Progenitor cell of endocrine pancreas (in vitro differentiated cells): ENCODE measurements around the gene WFDC6. TPM values are rescaled to one million over a fixed set of nuclear protein-coding genes. Genes with fewer than 3 reads are reported as not detected.
A peak's percentile ranks its signal among the peaks of the same experiment; 100 is the strongest.

ENCODE experiments used
- DNase-seq: peaks from one replicate; pipeline ENCODE4 v3.0.0; 2021; ENCODE audit warnings: low spot score; ENCODE audit not compliant: unreplicated experiment
- H3K27ac Mint-ChIP-seq: 2 replicates; pipeline ENCODE4 v1.8.0; 2021; ENCODE audit warnings: mild to moderate bottlenecking, moderate library complexity, mixed read lengths
- H3K27me3 Mint-ChIP-seq: 2 replicates; pipeline ENCODE4 v1.8.0; 2021; ENCODE audit warnings: mixed read lengths
- H3K36me3 Mint-ChIP-seq: 2 replicates; pipeline ENCODE4 v1.8.0; 2022; ENCODE audit warnings: mixed read lengths; ENCODE audit not compliant: insufficient read depth
- H3K4me1 Mint-ChIP-seq: 2 replicates; pipeline ENCODE4 v1.8.0; 2021; ENCODE audit warnings: low read depth, mixed read lengths
- H3K4me3 Mint-ChIP-seq: 2 replicates; pipeline ENCODE4 v1.8.0; 2021; ENCODE audit warnings: low read depth, mild to moderate bottlenecking, moderate library complexity, mixed read lengths
- H3K9me3 Mint-ChIP-seq: 2 replicates; pipeline ENCODE4 v1.8.0; 2021; ENCODE audit warnings: low read depth, mixed read lengths
- total RNA-seq: library from RNA; stranded (reverse); gene quantifications from 2 replicates; pipeline ENCODE4 v1.2.1, GENCODE V29; 2021
- TF ChIP-seq, protein P1 (sequence below): fragments of 200-600 bp; sonication (generic); IDR thresholded peaks from one replicate; pipeline ENCODE4 v1.5.0; 2021; ENCODE audit warnings: antibody characterized with exemption, mild to moderate bottlenecking; ENCODE audit not compliant: unreplicated experiment

WFDC6 gene
- total RNA-seq, 1 donor from 2014 or later: not detected

- Mint-ChIP-seq H3K4me1 (peaks cover 15% of the 10 kb centered on the region), H3K27ac (no peak overlapping the region), H3K4me3 (peak overlapping the region; percentile 53), H3K27me3 (peaks cover 4% of the 10 kb centered on the region), H3K36me3 (peaks cover 3% of the 10 kb centered on the region), H3K9me3 (no peaks in the 10 kb centered on the region)
- TF ChIP-seq, protein P1, sequence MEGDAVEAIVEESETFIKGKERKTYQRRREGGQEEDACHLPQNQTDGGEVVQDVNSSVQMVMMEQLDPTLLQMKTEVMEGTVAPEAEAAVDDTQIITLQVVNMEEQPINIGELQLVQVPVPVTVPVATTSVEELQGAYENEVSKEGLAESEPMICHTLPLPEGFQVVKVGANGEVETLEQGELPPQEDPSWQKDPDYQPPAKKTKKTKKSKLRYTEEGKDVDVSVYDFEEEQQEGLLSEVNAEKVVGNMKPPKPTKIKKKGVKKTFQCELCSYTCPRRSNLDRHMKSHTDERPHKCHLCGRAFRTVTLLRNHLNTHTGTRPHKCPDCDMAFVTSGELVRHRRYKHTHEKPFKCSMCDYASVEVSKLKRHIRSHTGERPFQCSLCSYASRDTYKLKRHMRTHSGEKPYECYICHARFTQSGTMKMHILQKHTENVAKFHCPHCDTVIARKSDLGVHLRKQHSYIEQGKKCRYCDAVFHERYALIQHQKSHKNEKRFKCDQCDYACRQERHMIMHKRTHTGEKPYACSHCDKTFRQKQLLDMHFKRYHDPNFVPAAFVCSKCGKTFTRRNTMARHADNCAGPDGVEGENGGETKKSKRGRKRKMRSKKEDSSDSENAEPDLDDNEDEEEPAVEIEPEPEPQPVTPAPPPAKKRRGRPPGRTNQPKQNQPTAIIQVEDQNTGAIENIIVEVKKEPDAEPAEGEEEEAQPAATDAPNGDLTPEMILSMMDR: peak; percentile 62
- no peak for DNase-seq
Measured at GRCh38 chr20:45487231-45487635, 52.0 kb downstream of the WFDC6 start.

DNA sequence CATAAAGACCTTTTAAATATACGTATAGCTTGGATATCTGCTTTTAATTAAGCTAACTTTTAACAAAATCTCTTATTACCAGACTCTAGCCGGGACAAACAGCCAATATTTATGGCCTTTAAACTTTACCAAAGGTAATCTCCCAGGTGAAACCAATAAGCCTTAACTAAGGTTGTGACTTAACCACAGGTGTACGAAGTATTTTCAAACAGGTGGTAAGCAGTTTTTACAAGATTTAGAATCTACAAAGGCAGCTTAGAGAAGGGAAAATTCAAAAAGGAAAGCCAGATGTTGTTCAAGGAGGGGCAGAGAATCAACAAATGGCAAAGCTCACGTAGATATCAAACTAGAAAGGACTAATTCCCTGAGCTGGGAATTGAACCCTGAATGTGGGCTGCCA, 53.9 kb downstream of the WFDC6 start:
- no peaks in the 10 kb centered on the region for H3K9me3 Mint-ChIP-seq
- H3K36me3 Mint-ChIP-seq: peaks cover 9% of the 10 kb centered on the region
- peaks cover 15% of the 10 kb centered on the region for H3K4me1 Mint-ChIP-seq
- TF ChIP-seq, protein P1: no peak
- DNase-seq: no peak
- H3K4me3 Mint-ChIP-seq: no peak overlapping the region
- peaks cover 4% of the 10 kb centered on the region for H3K27me3 Mint-ChIP-seq
- peak overlapping the region; percentile 13 for H3K27ac Mint-ChIP-seq

DNA sequence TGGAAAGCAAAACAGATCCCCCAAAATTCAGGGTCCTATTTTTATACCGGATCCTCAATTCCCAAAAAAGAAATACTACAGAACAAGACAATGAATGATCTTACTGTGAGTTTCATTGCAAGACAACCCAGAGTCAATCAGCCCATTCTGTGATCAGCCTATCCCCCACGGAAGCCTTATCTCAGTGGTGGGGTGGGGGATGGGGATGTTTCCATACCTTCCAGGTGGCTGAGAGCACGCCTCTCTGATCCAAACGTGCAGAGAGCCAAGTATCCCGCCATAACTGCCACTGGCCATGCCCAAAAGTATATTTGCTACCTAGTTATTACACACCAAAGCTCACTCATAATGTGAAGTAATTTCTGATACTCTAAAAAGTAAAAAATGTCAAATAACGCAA, 54.6 kb downstream of the WFDC6 start:
- no peak overlapping the region for H3K27ac Mint-ChIP-seq
- no peaks in the 10 kb centered on the region for H3K9me3 Mint-ChIP-seq
- H3K4me1 Mint-ChIP-seq: peaks cover 15% of the 10 kb centered on the region
- H3K36me3 Mint-ChIP-seq: peaks cover 13% of the 10 kb centered on the region
- DNase-seq: no peak
- peaks cover 4% of the 10 kb centered on the region for H3K27me3 Mint-ChIP-seq
- TF ChIP-seq, protein P1: no peak
- no peak overlapping the region for H3K4me3 Mint-ChIP-seq

Other genes with a start within 250 kb of the WFDC6 start
- gene RBPJL, start 232.6 kb downstream of the WFDC6 start, total RNA-seq: 1.4 and 1.5 TPM in 2 replicates
- gene MATN4, start 231.2 kb downstream of the WFDC6 start, total RNA-seq: 0.20 TPM in 1 of 2 replicates, not detected in the other
- gene SDC4, start 191.1 kb downstream of the WFDC6 start, total RNA-seq: 112 and 121 TPM in 2 replicates
- gene SYS1, start 176.3 kb downstream of the WFDC6 start, total RNA-seq: 31.1 and 31.9 TPM in 2 replicates
- gene TP53TG5, start 161.2 kb downstream of the WFDC6 start, total RNA-seq: not detected in 2 replicates
- gene DBNDD2, start 131.2 kb downstream of the WFDC6 start, total RNA-seq: 22.0 and 23.2 TPM in 2 replicates
- 85.1 and 87.7 TPM in 2 replicates for gene PIGT, start 123.3 kb downstream of the WFDC6 start, total RNA-seq
- gene WFDC2, start 69.7 kb downstream of the WFDC6 start, total RNA-seq: 161 and 188 TPM in 2 replicates
- gene SPINT3, start 23.9 kb downstream of the WFDC6 start, total RNA-seq: not detected in 2 replicates
- not detected in 2 replicates for gene EPPIN, start 7.9 kb upstream of the WFDC6 start, total RNA-seq
- gene WFDC8, start 39.8 kb upstream of the WFDC6 start, total RNA-seq: not detected in 2 replicates
- not detected in 2 replicates for gene WFDC10A, start 90.3 kb upstream of the WFDC6 start, total RNA-seq
- gene WFDC9, start 91.8 kb upstream of the WFDC6 start, total RNA-seq: not detected in 2 replicates
- not detected in 2 replicates for gene WFDC11, start 130.8 kb upstream of the WFDC6 start, total RNA-seq
- not detected in 2 replicates for gene WFDC13, start 162.6 kb upstream of the WFDC6 start, total RNA-seq
- not detected in 2 replicates for gene WFDC10B, start 165.5 kb upstream of the WFDC6 start, total RNA-seq
- not detected in 2 replicates for gene SPINT4, start 182.9 kb upstream of the WFDC6 start, total RNA-seq